ENCODE measurements around the gene SCFD2.
"Not testable (repeated sequence)": the region's sequence is repeated elsewhere in the genome, so short reads cannot be mapped to it uniquely, and the experiment has no call there.

Gene SCFD2

DNA sequence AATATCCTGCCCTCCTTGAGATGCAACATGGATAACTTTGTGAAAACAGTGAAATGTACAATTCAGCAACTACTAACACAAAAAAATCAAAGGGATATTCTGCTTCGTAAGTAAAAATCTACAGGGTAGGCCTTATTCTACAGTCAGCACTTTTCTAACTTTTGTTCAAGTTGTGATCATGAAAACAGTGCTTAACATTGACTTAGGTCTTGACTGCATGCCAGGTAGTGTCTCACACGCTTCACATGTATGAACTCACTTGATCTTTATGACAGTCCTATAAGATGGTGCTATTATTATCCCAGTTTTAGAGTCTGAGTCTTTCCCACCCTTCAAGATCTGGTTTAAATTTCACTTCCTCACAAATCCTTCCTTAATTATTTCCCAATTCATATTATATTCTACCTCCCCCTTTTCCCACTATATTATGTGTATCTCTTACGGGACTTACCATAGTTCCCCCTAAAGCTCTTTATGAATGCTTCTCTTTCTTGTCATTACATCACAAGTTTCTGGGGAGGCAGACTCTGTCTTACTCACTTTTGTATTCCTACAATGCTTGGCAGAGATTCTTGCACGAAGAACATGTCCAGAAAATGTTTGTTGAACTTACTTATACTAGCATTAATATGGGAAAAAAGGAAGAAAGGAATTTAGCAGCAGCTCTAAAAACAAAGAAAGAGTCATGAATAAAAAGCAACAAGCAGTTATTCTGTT, 179.8 kb downstream of the SCFD2 start:
- DNase-seq: no peak

DNA sequence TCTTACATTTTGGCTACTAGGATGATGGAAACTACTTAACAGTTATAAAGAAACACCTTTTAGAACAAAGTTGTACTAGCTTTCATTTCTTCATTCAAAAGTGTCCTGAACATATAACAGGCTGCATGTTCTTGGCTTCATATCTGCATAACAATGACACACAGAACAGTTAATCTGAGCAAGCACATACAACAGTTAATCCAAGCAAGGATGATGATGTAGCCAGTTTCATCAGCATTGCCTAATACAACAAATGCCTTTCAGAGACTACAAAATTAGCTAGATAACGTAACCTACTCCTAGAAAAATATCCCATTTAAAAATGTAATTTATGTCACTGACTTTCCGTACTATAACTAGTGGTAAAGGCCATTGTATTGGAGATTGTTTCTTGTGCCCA, 182.1 kb downstream of the SCFD2 start:
- no peak for DNase-seq

DNA sequence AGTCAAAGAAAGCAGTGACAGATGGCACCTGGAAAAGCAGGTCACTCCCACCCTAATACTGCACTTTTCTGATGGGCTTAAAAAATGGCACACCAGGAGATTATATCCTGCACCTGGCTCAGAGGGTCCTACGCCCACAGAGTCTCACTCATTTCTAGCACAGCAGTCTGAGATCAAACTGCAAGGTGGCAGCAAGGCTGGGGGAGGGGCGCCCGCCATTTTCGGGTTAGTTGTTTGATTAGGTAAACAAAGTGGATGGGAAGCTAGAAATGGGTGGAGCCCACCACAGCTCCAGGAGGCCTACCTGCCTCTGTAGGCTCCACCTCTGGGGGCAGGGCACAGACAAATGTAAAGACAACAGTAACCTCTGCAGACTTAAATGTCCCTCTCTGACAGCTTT, 188.1 kb downstream of the SCFD2 start:
- DNase-seq: not testable (repeated sequence)

GRCh38 chr4:53175640-53176039, 190.2 kb downstream of the SCFD2 start:
- DNase-seq: no peak

DNA sequence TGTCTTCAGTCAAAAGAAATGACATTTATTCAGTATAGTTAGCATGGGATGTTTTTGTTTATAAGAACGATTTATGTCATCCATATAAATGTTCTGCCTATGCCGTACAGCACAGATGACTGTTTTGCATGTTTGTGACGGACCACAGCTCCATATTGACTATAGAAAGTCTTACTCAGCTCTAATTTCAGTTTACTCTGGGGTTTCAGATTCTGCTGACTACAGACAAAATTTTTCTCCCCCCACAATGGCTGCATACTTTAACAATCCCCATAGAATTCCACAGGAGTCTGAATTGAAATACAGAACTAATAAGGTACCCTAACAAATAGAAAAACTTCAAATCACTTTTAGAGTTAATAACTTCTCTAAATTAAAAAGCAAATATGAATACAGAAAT, 191.0 kb downstream of the SCFD2 start:
- DNase-seq: no peak

DNA sequence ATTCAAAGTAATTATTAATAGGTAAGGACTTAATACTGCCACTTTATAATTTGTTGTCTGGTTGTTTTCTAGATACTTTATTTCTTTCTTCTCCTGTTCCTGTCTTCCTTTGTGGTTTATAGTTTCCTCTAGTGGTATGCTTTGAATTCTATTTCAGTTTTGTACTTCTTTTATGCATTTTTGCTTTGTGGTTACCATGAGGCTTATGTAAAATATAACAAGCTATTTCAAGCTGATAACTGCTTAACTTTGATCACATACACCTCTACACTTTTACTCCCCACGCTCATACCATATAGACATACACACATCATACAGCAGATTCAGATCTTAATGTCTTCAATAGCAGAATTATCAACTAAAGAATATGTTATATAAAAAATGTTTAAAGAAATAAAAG, 192.3 kb downstream of the SCFD2 start:
- DNase-seq: no peak

- no peak for DNase-seq
Measured at GRCh38 chr4:53171797-53172196, 194.1 kb downstream of the SCFD2 start.

GRCh38 chr4:53169695-53170617, 195.9 kb downstream of the SCFD2 start:
- DNase-seq: no peak

GRCh38 chr4:53168228-53168627, 197.6 kb downstream of the SCFD2 start:
- no peak for DNase-seq

DNA sequence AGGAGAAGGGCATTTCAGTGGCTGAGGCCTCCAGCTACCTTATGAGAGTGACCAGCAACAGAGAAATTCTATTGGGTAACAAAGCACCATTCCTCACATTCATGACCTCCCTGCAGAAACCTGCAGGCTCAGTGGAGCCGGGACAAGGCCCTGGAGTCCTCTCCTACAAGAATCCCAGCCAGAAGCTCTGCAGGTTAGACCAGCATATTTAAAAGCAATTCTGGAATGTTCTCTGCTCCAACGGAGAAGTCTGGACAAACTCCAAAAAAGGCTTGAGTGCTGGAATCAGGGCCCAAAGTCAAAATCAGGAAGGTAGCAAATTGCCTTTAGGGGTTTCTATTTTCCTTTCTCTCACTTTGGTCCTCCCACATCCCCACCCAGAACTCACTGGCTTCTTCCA, 202.9 kb downstream of the SCFD2 start:
- no peak for DNase-seq

GRCh38 chr4:53161787-53162433, 204.0 kb downstream of the SCFD2 start:
- DNase-seq: no peak

DNA sequence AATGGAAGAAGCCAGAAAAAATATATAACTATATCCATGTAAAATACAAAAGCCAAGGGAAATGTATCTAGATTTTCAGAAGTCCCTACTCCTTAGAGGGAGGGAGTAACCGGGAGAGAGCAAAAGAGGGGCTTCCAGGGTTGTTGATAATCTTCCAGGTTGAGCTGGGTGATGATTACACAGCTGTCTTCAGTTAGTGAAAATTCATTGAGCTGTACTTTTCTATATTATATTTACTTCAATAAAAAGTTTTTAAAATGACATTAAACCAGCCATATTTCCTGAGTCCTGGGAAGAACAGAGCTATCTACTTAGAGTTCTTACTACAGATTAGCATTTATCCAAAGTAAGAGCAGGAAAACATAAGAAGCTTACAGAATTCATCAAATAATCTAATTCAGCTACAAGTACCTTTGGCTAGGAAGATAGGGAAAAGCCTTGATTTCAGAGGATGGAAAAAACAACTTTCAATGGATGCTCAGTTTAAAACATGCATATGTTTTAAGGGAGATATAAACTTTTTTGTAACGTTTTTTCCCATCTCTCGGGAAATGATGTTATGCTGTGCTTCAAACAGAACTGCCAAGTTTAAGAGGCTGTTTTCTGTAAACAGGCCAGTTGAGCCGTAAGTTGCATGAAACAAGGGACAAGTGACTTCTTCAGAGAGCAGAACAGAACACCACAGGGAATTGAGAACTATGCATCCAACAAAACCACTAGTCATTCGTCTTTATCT, 204.6 kb downstream of the SCFD2 start:
- no peak for DNase-seq

DNA sequence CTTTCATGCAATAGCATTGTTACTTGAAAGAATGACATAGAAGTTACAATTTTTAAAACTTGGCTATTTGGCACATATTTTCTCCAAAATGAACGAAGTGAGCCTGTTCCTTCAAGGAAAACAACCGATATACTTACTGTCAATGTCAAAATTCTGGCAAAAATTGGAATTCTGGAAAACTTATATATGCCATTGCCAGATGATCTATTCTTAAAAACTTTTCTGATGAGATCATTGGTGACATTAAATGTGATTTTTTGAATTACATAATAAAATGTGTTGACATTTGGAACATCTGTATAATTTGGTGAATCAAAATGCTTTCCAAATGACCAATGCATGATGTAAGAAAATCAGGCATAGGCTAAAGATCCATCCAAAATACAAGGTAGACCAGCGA, 209.0 kb downstream of the SCFD2 start:
- no peak for DNase-seq

- DNase-seq: no peak
Measured at GRCh38 chr4:53152467-53152866, 213.4 kb downstream of the SCFD2 start.

DNA sequence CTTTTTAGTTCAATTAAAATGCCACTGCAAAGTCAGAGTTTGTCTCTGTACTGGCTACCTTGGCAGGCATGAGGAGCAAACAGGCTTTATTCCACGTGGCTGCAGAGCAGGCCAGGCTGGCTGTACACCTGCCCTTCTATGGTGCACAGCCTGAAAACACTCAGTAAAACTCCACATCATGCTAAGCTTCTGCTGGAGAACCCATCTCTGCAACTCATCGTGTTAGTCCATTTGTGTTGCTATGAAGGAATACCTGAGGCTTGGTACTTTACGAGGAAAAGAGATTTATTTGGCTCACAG, 214.4 kb downstream of the SCFD2 start:
- no peak for DNase-seq

DNA sequence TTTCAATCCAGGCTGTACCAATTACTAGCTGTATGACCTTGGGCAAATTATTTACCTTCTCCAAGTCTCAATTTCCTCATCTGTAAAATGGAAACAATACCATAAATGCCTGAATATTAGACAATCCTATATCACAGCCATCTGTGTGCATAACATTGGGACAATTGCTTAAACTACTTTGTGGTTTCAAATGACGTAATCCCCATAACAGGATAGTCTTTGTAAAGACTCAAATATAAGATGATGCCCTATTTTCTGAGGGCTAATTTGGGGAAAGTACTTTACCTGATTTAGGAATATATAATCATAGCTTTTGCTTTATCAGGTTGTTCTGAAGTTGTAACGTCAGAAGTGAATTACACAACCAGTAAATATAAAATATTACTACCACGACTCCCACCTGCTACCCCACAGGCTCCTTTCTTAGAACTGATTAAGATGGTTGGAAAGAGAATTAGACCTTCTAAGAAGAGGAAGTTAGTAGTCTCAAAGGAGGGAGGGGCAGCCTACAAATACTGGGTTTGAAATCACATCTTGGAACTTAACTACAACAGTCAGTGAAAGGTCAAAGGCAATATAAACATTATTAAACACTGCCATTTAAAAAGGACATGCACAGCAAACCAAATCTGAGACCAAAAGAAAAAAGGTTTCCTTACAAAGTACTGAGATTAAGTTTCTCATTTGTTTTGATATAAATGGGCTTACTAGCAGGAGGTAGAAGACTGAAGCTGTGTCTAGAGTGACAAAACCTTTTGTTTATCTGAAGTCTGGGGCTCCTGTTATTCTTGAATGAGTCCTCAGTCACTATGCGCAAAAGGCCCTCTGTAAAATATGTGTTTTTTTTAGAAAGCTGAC, 215.0 kb downstream of the SCFD2 start:
- DNase-seq: no peak

- DNase-seq: no peak
Measured at GRCh38 chr4:53147711-53148110, 218.2 kb downstream of the SCFD2 start.

DNA sequence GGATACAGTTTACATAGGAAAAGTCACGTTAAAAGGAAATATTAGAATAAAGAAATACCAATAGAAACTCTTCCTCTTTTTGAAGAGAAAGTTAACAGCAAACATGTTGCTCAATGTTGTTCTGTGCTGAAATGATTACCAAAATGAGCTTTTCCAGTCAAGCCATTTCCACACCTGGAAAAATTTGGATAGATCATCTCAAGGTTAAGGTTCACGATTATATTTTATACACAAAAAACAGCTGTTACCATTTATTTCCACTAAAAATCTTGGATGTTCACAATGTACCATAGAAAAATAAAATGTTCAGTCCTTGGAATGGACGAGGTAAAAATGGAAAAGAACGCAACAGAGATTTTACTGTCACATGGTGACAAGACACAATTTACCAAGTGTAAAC, 218.7 kb downstream of the SCFD2 start:
- DNase-seq: no peak

DNA sequence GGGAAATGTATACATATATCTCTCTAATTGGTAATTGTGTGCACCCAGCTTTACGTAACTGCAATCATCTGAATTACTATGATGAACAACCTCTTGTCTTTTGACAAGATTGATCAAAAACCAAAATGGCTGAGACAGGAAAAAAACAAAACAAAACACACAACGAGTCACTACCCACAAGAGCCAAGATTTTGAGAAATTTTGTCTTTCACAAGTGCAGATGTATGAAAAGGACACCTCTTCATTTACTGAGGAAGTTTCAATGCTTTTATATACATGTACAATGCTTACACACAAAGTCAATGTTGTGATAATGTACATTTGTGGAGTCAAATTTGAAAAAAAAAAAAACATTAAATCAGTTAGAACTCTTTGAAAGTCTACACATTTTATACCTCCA, 224.6 kb downstream of the SCFD2 start:
- no peak for DNase-seq

DNA sequence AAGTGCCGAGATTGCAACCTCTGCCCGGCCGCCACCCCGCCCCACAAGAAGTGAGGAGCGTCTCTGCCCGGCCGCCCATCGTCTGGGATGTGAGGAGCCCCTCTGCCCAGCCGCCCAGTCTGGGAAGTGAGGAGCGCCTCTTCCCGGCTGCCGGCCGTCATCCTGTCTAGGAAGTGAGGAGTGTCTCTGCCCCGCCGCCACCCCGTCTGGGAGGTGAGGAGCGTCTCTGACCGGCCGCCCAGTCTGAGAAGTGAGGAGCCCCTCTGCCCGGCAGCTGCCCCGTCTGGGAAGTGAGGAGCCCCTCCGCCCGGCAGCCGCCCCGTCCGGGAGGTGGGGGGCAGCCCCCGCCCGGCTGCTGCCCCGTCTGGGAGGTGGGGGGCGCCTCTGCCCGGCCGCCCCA, 226.6 kb downstream of the SCFD2 start:
- not testable (repeated sequence) for DNase-seq

DNA sequence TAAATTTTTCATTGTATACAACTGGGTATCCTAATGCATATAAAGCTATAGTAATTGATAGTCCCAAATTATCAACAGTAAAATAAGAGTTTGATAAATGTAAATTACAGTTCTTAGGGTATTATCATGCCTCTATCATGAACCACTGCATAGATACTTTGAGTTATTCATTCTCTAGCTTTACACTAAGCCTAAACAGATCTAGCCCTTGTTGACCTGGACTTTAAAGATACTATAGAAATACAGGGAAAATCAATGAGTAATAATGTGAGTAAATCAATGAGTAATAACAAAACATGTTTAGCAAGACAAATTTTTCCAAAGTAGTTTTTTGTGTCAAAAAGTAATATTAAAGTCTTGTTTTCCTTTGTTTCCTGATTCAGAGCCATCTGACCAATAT, 228.4 kb downstream of the SCFD2 start:
- DNase-seq: no peak

- no peak for DNase-seq
Measured at GRCh38 chr4:53136954-53137353, 228.9 kb downstream of the SCFD2 start.

Data from left hindlimb (tissue), 1 donor.